ENCODE data around the gene GPC3. TPM values are rescaled to one million over a fixed set of nuclear protein-coding genes. Genes with fewer than 3 reads are reported as not detected.
"Not testable (repeated sequence)": the region's sequence is repeated elsewhere in the genome, so short reads cannot be mapped to it uniquely, and the experiment has no call there.

The GPC3 gene
- total RNA-seq, 1 experiment from 2014 or later: 5.7 TPM

DNA sequence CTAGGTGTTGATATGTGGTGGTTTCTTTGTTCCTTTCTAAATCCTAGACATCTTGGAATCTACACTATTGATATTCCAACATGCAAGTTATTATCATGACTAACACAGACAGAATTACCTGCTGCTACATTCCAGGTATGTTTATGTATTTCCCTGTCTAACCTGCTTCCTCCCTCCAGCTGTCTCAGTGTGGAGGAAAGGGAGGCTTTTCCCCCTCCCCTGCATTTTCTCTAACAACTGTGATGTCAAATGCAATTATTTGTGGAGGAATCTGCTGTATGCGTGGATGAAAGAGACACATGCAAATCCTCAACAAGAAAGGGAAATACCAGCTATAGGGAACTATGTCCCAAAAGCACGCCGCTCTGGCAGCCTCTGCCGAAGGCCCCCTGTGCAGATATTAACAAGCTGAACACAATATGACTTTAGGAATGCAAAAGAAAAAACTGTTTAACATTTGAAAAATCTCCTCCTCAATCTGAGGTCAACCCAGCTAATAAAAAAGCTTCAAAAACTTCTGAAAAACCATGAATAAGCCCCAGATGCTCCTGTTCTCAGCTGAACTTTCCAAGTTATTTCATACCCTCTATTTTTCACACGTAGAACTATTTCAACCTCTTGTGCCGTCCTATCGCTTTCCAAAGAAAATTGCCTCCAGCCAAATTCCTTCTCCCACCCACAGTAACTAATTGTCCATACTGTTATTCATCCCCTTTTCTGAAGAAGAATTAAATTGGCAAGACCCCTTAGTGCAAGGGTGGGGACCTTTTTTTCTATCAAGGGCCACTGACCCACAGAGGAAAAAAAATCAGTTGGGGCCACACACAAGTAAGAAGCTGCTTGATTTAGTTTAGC is 345.0 kb downstream of the GPC3 start:
- Histone ChIP-seq H3K9me3 (replicated peaks) (no peaks in the 10 kb centered on the region), H3K36me3 (no peaks in the 10 kb centered on the region), H3K4me3 (no peak overlapping the region), H3K27ac (no peak overlapping the region; the same call in 1 of the 2 replicates), H3K27me3 (replicated peaks) (no peaks in the 10 kb centered on the region), H3K4me1 (replicated peaks) (peaks cover 42% of the 10 kb centered on the region)
- DNase-seq (ENCODE audit: low read depth in 1 of 2, low spot score in 2 of 2): peak; percentile 38 to 43

DNA sequence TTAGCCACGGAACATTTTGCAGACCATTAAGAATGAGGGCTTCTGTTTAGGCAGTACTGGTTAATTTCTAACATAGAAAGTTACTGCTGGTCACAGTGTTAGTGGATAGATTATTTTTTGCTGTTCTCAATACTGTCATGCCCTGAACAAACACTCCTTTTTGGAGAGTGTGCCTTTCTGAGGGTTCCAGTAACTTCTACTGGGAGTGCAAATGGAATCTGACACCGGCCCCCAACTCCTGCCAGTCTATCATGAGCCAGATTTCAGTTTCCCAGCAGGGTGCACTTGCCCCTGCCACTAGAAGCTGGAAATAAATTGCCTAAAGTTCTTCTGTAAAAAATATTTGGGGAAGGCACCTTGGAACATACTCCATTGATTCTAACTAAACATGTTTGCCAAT is 345.7 kb downstream of the GPC3 start:
- no peaks in the 10 kb centered on the region for H3K27me3 ChIP-seq (replicated peaks)
- H3K4me1 ChIP-seq (replicated peaks): peaks cover 48% of the 10 kb centered on the region
- no peak for DNase-seq (ENCODE audit: low read depth in 1 of 2, low spot score in 2 of 2)
- no peak overlapping the region for H3K27ac ChIP-seq
- H3K9me3 ChIP-seq (replicated peaks): no peaks in the 10 kb centered on the region
- no peak overlapping the region for H3K4me3 ChIP-seq
- H3K36me3 ChIP-seq: no peaks in the 10 kb centered on the region

DNA sequence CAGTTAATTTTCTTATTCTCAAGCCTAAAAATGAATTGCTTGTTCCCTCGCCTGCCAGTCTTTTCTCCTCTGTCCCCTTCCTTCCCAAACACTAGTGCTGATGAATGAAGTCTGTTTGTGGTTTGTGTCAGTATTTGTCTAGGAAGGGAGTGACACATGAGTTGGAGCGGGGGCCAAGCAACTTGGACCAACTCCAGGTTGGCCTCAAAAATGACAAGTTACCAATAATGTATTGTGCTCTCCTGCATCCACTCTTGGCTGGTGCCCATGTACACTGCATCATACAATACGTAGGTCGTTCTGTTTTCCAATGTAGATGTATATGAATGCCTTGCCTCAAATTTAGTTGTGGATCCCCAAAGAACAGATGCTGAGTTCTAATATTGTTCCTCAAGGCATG is 347.1 kb downstream of the GPC3 start:
- peak overlapping the region; percentile 30 for H3K27ac ChIP-seq
- H3K36me3 ChIP-seq: no peaks in the 10 kb centered on the region
- H3K27me3 ChIP-seq (replicated peaks): no peaks in the 10 kb centered on the region
- H3K9me3 ChIP-seq (replicated peaks): no peaks in the 10 kb centered on the region
- H3K4me3 ChIP-seq: no peak overlapping the region
- peak; percentile 48 to 52 for DNase-seq (ENCODE audit: low read depth in 1 of 2, low spot score in 2 of 2)
- H3K4me1 ChIP-seq (replicated peaks): peaks cover 59% of the 10 kb centered on the region

DNA sequence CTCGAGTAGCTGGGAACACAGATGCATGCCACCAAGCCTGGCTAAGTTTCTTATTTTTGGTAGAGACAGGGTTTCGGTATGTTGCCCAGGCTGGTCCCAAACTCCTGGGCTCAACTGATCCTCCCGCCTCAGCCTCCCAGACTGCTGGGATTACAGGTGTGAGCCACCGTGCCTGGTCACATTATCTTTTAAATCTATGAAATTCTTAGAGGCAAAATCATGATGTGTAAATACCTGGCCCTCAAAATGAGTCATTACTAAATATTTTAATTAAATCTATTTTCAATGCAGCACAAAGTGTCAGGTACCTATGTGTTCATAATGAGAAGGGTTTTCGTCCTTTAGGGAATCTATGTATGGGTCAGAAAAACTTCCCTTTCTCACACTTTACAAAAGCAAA is 347.6 kb downstream of the GPC3 start:
- Histone ChIP-seq H3K4me1 (replicated peaks) (peaks cover 62% of the 10 kb centered on the region), H3K4me3 (no peak overlapping the region), H3K27me3 (replicated peaks) (no peaks in the 10 kb centered on the region), H3K27ac (peak overlapping the region; percentile 30), H3K36me3 (no peaks in the 10 kb centered on the region), H3K9me3 (replicated peaks) (no peaks in the 10 kb centered on the region)
- no peak for DNase-seq (ENCODE audit: low read depth in 1 of 2, low spot score in 2 of 2)

DNA sequence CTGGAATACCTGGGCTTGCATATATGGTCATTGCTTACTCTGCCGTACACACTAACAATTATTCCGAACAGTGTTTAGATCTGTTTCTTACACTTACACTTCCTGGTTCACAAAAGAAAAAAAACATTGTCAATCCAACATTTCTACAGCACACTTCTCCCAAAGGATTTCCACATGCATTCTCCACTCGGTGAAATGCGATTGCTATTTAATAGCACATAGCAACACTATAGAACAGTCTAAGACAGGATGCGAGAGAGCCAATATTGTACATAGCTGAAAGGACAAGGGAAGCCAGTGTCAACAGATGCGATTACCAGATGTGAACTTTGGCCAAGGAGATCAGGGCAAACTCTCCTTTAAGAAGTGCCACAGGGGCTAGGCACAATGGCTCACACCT is 349.4 kb downstream of the GPC3 start:
- H3K9me3 ChIP-seq (replicated peaks): no peaks in the 10 kb centered on the region
- no peak overlapping the region for H3K27ac ChIP-seq
- no peaks in the 10 kb centered on the region for H3K27me3 ChIP-seq (replicated peaks)
- no peaks in the 10 kb centered on the region for H3K36me3 ChIP-seq
- no peak overlapping the region for H3K4me3 ChIP-seq
- no peak for DNase-seq (ENCODE audit: low read depth in 1 of 2, low spot score in 2 of 2)
- H3K4me1 ChIP-seq (replicated peaks): peaks cover 58% of the 10 kb centered on the region

DNA sequence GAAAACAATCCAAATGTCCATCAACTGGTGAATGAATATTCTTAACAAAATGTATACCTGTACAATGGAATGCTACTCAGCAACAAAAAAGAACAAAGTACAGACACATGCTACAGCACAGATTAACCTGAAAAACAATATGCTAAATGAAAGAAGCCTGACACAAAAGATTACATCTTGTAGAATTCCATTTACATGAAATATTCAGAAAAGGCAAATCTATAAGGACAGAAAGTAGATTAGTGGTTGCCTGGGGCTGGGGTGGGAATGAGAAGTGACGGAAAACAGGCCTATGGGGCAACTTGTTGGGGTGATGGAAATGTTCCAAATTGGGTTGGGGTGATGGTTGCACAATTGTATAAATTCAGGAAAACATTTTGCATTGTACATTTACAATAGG is 351.0 kb downstream of the GPC3 start:
- Histone ChIP-seq H3K4me1 (replicated peaks) (peaks cover 42% of the 10 kb centered on the region), H3K4me3 (no peak overlapping the region), H3K27ac (no peak overlapping the region), H3K27me3 (replicated peaks) (no peaks in the 10 kb centered on the region), H3K9me3 (replicated peaks) (no peaks in the 10 kb centered on the region), H3K36me3 (no peaks in the 10 kb centered on the region)
- DNase-seq (ENCODE audit: low read depth in 1 of 2, low spot score in 2 of 2): no peak

DNA sequence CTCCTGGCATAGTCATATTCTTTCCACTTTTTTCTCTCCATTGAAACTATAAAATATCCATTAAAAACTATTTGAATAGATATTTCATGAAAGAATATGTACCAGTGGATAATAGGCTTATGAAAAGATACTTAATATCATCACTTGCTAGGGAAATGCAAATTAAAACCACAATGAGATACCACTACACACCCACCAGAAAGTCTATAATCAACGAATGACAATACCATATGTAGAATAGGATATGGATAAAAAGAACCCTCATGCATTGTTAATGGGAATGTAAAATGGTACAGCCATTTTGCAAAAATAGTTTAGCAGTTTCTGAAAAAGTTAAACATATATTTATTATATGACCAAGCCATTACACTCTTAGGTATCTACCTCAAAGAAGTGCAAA is 351.4 kb downstream of the GPC3 start:
- Histone ChIP-seq H3K27me3 (replicated peaks) (no peaks in the 10 kb centered on the region), H3K9me3 (replicated peaks) (no peaks in the 10 kb centered on the region), H3K4me3 (no peak overlapping the region), H3K4me1 (replicated peaks) (peaks cover 37% of the 10 kb centered on the region), H3K27ac (no peak overlapping the region), H3K36me3 (no peaks in the 10 kb centered on the region)
- no peak for DNase-seq (ENCODE audit: low read depth in 1 of 2, low spot score in 2 of 2)

DNA sequence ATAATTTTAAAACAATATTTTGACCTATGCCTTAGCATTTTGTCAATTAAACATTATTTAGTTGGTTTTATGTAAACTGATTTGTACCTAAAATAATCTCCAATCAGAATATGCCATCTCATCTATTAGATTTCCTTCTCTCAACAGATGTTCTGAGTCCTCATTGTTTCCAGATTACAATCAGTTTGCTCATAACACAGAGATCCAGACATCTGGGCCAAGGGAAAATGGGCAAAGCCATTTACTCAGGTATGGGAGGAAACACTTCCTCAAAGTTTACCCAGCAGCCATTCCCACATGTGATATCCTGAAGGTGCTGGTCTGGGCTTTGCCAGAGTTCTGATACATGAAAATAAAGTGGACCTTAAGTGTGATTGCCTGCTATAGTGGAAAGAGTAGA is 352.2 kb downstream of the GPC3 start:
- no peak overlapping the region for H3K27ac ChIP-seq
- no peaks in the 10 kb centered on the region for H3K9me3 ChIP-seq (replicated peaks)
- H3K4me1 ChIP-seq (replicated peaks): peaks cover 29% of the 10 kb centered on the region
- no peaks in the 10 kb centered on the region for H3K27me3 ChIP-seq (replicated peaks)
- no peaks in the 10 kb centered on the region for H3K36me3 ChIP-seq
- no peak overlapping the region for H3K4me3 ChIP-seq
- no peak for DNase-seq (ENCODE audit: low read depth in 1 of 2, low spot score in 2 of 2)

DNA sequence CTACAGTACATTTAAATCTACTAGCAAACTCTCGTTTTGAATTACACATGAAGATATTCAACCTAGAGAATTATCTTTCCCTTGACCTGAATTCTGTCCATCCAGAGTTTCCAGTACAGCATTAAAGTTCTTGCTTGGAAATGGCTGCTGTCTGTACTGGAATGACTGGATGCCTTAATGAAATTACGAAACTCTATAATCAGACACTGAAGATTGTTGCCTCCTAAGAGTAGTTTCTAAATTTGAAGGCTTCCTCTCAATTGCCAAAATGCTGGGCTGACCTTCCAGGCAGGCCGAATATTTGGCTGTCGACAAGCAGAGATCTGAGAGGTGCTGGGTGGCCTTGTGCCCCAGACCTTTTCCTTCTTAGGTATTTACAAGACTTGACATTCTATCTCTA is 355.0 kb downstream of the GPC3 start:
- Histone ChIP-seq H3K4me3 (no peak overlapping the region), H3K4me1 (replicated peaks) (peaks cover 21% of the 10 kb centered on the region), H3K9me3 (replicated peaks) (no peaks in the 10 kb centered on the region), H3K36me3 (no peaks in the 10 kb centered on the region), H3K27me3 (replicated peaks) (no peaks in the 10 kb centered on the region), H3K27ac (no peak overlapping the region)
- no peak for DNase-seq (ENCODE audit: low read depth in 1 of 2, low spot score in 2 of 2)

DNA sequence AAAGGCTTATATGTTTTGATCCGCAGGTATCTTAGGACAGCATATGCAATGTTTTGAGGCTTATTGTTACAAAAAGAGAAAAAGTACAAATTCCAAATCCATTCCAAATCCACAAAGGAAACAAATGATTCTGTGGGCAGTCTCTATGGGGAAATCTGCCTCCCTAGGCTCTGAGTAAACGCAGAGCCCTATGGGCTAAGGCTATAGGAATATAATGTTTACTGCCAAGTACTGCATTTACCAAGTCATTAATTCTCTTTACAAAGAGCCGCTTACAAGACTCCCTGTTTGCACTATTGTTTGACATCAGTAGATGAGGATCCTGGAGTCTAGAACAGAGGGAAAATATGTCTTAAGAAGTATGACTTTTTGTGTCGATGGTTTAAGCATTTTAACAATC is 357.7 kb downstream of the GPC3 start:
- no peaks in the 10 kb centered on the region for H3K9me3 ChIP-seq (replicated peaks)
- H3K27ac ChIP-seq: no peak overlapping the region
- no peak for DNase-seq (ENCODE audit: low read depth in 1 of 2, low spot score in 2 of 2)
- no peaks in the 10 kb centered on the region for H3K36me3 ChIP-seq
- no peaks in the 10 kb centered on the region; the same call in 1 of the 2 replicates for H3K4me1 ChIP-seq (replicated peaks)
- no peak overlapping the region for H3K4me3 ChIP-seq
- H3K27me3 ChIP-seq (replicated peaks): no peaks in the 10 kb centered on the region

DNA sequence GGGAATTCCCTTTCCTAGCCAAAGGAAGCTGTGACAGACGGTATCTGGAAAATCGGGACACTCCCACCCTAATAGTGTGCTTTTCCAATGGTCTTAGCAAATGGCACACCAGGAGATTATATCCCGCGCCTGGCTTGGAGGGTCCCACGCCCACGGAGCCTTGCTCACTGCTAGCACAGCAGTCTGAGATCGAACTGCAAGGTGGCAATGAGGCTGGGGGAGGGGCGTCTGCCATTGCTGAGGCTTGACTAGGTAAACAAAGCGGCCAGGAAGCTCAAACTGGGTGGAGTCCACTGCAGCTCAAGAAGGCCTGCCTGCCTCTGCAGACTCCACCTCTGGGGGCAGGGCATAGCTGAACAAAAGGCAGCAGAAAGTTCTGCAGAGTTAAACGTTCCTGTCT is 364.0 kb downstream of the GPC3 start:
- not testable (repeated sequence) for DNase-seq (ENCODE audit: low read depth in 1 of 2, low spot score in 2 of 2); H3K36me3 ChIP-seq; H3K27me3 ChIP-seq (replicated peaks); H3K4me3 ChIP-seq; H3K27ac ChIP-seq; H3K9me3 ChIP-seq (replicated peaks); H3K4me1 ChIP-seq (replicated peaks)

DNA sequence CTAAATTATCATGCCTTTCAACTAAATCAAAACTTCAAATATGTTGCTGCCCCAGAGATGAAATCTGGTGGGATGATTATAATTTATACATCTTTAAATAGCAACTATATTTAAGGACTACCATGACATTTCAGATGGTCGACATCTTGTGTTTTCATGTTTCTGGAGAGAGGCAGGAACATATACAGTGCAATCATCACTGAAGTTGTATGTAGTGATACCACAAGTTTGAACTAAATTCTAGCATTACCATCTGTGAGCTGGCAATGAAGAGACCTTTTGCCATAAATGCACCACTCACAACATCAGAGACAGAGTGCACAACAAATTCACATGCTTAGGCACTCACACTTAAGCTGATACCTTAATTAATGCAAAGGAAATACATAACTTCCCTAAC is 373.7 kb downstream of the GPC3 start:
- 0 out of 2 replicates have a peak, but pooled peaks cover 7% of the 10 kb centered on the region for H3K4me1 ChIP-seq (replicated peaks)
- no peak for DNase-seq (ENCODE audit: low read depth in 1 of 2, low spot score in 2 of 2)
- no peaks in the 10 kb centered on the region for H3K27me3 ChIP-seq (replicated peaks)
- H3K36me3 ChIP-seq: no peaks in the 10 kb centered on the region
- no peak overlapping the region for H3K27ac ChIP-seq
- no peak overlapping the region for H3K4me3 ChIP-seq
- no peaks in the 10 kb centered on the region for H3K9me3 ChIP-seq (replicated peaks)

DNA sequence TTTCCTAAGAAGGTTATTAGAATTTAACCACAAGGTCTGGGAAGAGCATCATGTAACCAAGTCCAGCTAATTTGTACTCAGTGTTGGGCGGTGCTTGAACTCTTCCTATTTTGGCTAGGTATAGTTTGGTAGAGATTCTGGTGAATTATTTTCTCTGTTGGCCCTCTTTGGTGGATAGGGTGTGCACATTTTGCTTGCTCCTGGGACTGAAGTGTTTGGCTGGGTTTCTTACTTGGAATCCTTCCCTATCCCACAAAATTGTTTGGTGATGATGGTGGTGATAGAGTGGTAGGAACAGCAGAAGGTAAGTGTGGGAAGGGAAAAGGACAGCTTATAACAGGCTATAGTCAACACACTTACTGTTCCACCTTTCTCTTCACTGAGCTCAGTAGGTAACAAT is 375.3 kb downstream of the GPC3 start:
- Histone ChIP-seq H3K27me3 (replicated peaks) (no peaks in the 10 kb centered on the region), H3K4me1 (replicated peaks) (0 out of 2 replicates have a peak, but pooled peaks cover 7% of the 10 kb centered on the region), H3K27ac (no peak overlapping the region), H3K4me3 (no peak overlapping the region), H3K9me3 (replicated peaks) (no peaks in the 10 kb centered on the region), H3K36me3 (no peaks in the 10 kb centered on the region)
- DNase-seq (ENCODE audit: low read depth in 1 of 2, low spot score in 2 of 2): no peak

DNA sequence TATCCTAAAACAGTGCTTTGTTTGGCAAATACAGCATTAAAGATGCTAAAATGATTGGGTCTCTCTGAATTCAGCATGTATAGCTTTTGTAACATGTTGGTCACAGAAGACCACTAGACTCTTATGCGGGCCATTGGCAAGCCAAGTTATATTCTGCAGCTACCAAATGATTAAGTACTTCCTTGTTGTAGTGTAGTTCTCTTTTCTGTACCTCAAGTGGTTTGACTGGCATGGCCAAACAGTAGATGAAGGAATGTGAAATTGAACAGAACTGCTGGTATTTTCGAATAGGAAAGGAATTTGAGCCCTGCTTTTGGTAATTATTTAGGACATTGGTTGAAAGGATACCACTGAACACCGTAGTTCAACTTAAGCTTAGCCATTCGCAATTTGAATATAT is 376.2 kb downstream of the GPC3 start:
- 0 out of 2 replicates have a peak, but pooled peaks cover 7% of the 10 kb centered on the region for H3K4me1 ChIP-seq (replicated peaks)
- H3K36me3 ChIP-seq: no peaks in the 10 kb centered on the region
- DNase-seq (ENCODE audit: low read depth in 1 of 2, low spot score in 2 of 2): no peak
- no peaks in the 10 kb centered on the region for H3K27me3 ChIP-seq (replicated peaks)
- no peaks in the 10 kb centered on the region for H3K9me3 ChIP-seq (replicated peaks)
- H3K27ac ChIP-seq: no peak overlapping the region
- H3K4me3 ChIP-seq: no peak overlapping the region

DNA sequence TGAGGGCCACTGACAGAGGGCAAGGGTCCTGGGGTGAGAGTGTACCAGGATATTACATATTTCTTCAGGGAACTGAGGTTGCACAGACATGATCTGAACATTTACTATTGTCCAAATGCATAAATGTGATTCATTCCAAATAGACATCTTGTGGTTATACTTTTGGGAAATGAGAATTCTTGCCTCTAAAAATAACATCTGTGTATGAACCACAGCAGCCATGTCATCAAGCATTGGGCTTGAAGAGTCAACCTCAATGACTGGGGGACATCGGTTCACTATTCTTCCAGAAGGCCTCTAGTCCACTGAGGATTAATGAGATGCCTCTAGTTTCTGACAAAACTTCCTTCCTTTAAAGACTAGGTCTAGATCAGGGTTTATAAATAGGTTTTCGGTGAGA is 377.0 kb downstream of the GPC3 start:
- Histone ChIP-seq H3K27me3 (replicated peaks) (no peaks in the 10 kb centered on the region), H3K27ac (no peak overlapping the region), H3K4me3 (no peak overlapping the region), H3K36me3 (no peaks in the 10 kb centered on the region), H3K4me1 (replicated peaks) (0 out of 2 replicates have a peak, but pooled peaks cover 7% of the 10 kb centered on the region), H3K9me3 (replicated peaks) (no peaks in the 10 kb centered on the region)
- DNase-seq (ENCODE audit: low read depth in 1 of 2, low spot score in 2 of 2): peak in 1 of 2 experiments; percentile 3
